Lung (tissue), 12 donors: ENCODE results near the gene MSH2. TPM values are rescaled to one million over a fixed set of nuclear protein-coding genes. Genes with fewer than 3 reads are reported as not detected.
"Not testable (repeated sequence)": the region's sequence is repeated elsewhere in the genome, so short reads cannot be mapped to it uniquely, and the experiment has no call there.

Experiments used
- ATAC-seq: fragments of 200-7000 bp; cut with Tn5 transposase; one replicate; pipeline ENCODE4 v1.9.1; 2020; ENCODE audit warnings: moderate number of reproducible peaks; ENCODE audit not compliant: insufficient read depth, low FRiP score
- DNase-seq, 3 donors: peaks; one replicate each; pipeline ENCODE4 v3.0.0-alpha.2; 2013 to 2017
- H3K27ac ChIP-seq, 2 donors: one replicate each; pipeline ENCODE4 v1.5.1; 2013; ENCODE audit warnings: mild to moderate bottlenecking in 2 of 2, moderate library complexity in 2 of 2, control low read depth in 1 of 2, inconsistent platforms in 1 of 2, low read depth in 1 of 2, low read length in 1 of 2
- H3K27me3 ChIP-seq, 3 donors: one replicate each; pipeline ENCODE4 v1.5.1; 2013; ENCODE audit warnings: low read length in 2 of 3; ENCODE audit not compliant: control insufficient read depth in 3 of 3, insufficient read depth in 3 of 3
- H3K36me3 ChIP-seq, 4 donors: one replicate each; pipeline ENCODE4 v1.5.1; 2013; ENCODE audit warnings: low read length in 4 of 4, mild to moderate bottlenecking in 1 of 4, moderate library complexity in 1 of 4; ENCODE audit not compliant: control insufficient read depth in 4 of 4, insufficient read depth in 4 of 4
- H3K4me1 ChIP-seq, 5 donors: one replicate each; pipeline ENCODE4 v1.5.1; 2013; ENCODE audit warnings: low read length in 5 of 5, mild to moderate bottlenecking in 2 of 5, moderate library complexity in 1 of 5; ENCODE audit not compliant: control insufficient read depth in 5 of 5, insufficient read depth in 5 of 5
- H3K4me3 ChIP-seq: one replicate; pipeline ENCODE4 v1.5.1; 2013; ENCODE audit warnings: mild to moderate bottlenecking, control low read depth, moderate library complexity
- H3K9ac ChIP-seq, 2 donors: one replicate each; pipeline ENCODE4 v1.5.1; 2013; ENCODE audit warnings: low read length in 2 of 2, control low read depth in 1 of 2; ENCODE audit not compliant: insufficient read depth in 1 of 2
- H3K9me3 ChIP-seq, 4 donors: one replicate each; pipeline ENCODE4 v1.5.1; 2013; ENCODE audit warnings: low read length in 3 of 4, mild to moderate bottlenecking in 1 of 4, moderate library complexity in 1 of 4; ENCODE audit not compliant: control insufficient read depth in 4 of 4, insufficient read depth in 3 of 4
- WGBS, 2 donors: extraction: QIAGEN DNeasy Blood & Tissue Kit; methylation state at CpG; one replicate each; pipeline ENCODE4 v1.1.7; 2013; 5-methylcytosine and 5-hydroxymethylcytosine counted together
- polyA plus RNA-seq, 2 donors: library from polyadenylated mRNA; stranded (reverse); fragments of 200-250 nt; gene quantifications; one replicate each; pipeline ENCODE4 v1.2.1, GENCODE V29; 2013
- total RNA-seq, 2 donors: library from RNA; depleted of rRNA in 1 of 2; stranded (reverse); fragments of >200 nt in 1 of 2; gene quantifications; one replicate each; pipeline ENCODE4 v1.2.1, GENCODE V29; 2014 to 2021
- TF ChIP-seq, protein P1 (sequence below): IDR thresholded peaks from 2 replicates; pipeline ENCODE4 v1.5.1; 2012; ENCODE audit warnings: mild to moderate bottlenecking; ENCODE audit errors: control extremely low read depth, extremely low read depth
- donor health status: control.
- donor health status: control.
- donor health status: Bipolar disorder and iron deficiency.
- donor health status: healthy.
- donor health status: DM: yes; HTN: yes; CAD: no.

Gene MSH2
- total and polyA plus RNA-seq, 4 donors, result 6.4 to 44.9 (median 10.5) TPM

DNA sequence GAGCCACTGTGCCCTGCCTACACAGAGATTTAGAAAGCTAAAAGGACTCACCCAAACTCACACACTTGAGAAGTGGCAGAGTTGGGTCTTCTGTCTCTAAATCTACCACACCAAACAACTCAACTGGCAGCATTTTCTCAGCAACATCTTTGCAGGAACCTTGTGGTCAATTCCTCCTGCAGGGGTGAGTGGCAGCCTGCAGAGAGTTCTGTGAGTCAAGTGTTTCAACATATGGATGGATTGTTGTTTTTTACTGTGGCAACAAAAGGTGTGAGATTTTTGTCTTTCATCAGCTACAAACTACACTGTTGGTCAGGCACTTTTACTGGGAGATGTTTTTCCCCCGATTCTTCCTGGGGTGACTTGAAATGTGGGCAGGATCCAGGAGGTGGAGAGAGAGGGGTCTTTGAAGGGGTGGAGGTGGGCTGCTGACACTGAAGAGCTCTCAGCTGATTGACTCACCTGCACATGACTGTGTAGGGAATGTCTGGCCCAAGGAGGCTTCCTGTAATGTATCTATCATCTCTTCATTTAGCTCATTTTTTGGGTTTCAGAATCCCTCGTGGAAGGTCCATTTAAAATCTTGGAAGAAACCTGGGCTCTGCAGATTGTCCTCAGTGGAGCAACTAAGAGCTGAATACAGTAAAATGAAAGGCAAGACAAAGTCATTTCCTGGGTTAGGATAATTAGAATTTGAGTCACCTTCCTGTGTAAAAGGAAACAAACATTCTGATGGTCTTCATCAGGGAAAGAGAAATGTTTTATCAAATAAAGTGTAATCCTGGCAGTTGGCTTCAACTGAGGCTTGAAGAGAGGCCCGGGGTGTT is 98.6 kb downstream of the MSH2 start:
- no peak overlapping the region for H3K9ac ChIP-seq
- no peak overlapping the region for H3K4me3 ChIP-seq
- H3K36me3 ChIP-seq, result no peaks in the 10 kb centered on the region
- DNase-seq, result no peak
- peaks cover 0 to 22% (median 0%) of the 10 kb centered on the region in 4 donors for H3K9me3 ChIP-seq
- H3K27ac ChIP-seq, result no peak overlapping the region
- 60 to 66% methylated on average over 3 of the region's 3 CpGs for WGBS, 2 donors
- H3K4me1 ChIP-seq, result no peaks in the 10 kb centered on the region
- H3K27me3 ChIP-seq, result no peaks in the 10 kb centered on the region
- TF ChIP-seq, protein P1, sequence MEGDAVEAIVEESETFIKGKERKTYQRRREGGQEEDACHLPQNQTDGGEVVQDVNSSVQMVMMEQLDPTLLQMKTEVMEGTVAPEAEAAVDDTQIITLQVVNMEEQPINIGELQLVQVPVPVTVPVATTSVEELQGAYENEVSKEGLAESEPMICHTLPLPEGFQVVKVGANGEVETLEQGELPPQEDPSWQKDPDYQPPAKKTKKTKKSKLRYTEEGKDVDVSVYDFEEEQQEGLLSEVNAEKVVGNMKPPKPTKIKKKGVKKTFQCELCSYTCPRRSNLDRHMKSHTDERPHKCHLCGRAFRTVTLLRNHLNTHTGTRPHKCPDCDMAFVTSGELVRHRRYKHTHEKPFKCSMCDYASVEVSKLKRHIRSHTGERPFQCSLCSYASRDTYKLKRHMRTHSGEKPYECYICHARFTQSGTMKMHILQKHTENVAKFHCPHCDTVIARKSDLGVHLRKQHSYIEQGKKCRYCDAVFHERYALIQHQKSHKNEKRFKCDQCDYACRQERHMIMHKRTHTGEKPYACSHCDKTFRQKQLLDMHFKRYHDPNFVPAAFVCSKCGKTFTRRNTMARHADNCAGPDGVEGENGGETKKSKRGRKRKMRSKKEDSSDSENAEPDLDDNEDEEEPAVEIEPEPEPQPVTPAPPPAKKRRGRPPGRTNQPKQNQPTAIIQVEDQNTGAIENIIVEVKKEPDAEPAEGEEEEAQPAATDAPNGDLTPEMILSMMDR, result no peak
- ATAC-seq, result no peak

DNA sequence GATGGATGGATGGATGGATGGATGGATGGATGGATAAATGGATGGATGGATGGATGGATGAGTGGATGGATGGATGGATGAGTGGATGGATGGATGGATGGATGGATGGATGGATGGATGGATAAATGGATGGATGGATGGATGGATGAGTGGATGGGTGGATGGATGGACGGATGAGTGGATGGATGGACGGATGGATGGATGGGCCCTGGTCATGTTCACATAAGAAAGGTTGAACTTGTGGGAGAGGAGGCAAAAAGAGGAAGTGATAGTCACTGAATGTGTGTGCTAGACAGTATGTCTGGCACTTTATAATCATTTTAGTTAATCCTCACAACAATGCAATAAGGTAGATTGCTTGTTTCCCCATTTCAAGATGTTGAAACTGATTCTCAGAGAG is 99.5 kb downstream of the MSH2 start:
- not testable (repeated sequence) for H3K4me3 ChIP-seq, H3K27me3 ChIP-seq, H3K9ac ChIP-seq, ATAC-seq, H3K4me1 ChIP-seq, H3K27ac ChIP-seq, DNase-seq, H3K36me3 ChIP-seq
- WGBS, 2 donors, result 90 to 92% methylated on average over 2 of the region's 2 CpGs
- peaks cover 0 to 23% (median 0%) of the 10 kb centered on the region in 4 donors for H3K9me3 ChIP-seq

DNA sequence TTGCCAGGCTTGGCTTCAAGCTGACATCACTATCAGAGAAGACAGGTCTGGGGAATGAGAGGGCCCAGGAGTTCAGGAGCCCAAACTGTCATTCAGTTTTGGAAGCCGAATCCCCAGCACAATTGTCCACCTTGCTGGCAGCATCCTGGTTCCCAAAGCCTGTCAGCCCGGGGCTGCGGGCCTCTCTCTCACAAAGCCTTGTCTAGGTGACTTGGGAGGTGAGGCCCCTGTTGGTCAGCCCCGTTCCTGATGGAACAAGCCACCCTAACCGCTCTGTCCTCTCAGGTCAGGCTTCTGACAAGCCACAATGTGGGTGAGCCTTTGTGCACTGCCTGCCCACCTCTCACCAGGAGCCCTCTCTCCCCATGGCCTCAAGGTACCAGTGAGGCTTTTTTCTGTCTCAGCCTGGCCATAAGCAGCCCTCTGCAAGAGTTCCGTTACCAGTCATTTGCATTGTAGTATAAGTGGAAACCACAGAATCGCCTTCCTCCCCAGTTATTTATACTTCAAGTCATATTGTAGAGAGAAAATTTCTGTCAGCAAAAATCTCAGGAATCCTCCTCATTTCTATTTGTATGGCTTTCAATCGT is 100.6 kb downstream of the MSH2 start:
- H3K9me3 ChIP-seq, result peaks cover 0 to 22% (median 0%) of the 10 kb centered on the region in 4 donors
- ATAC-seq (no peak), DNase-seq (no peak)
- no peaks in the 10 kb centered on the region for H3K27me3 ChIP-seq
- WGBS, 2 donors, result 93 to 95% methylated on average over 8 of the region's 8 CpGs
- no peak overlapping the region for H3K9ac ChIP-seq
- H3K4me1 ChIP-seq, result peaks cover 0 to 4% (median 0%) of the 10 kb centered on the region in 5 donors
- no peak overlapping the region for H3K27ac ChIP-seq
- TF ChIP-seq, protein P1, result no peak
- H3K36me3 ChIP-seq, result no peaks in the 10 kb centered on the region
- H3K4me3 ChIP-seq, result no peak overlapping the region

DNA sequence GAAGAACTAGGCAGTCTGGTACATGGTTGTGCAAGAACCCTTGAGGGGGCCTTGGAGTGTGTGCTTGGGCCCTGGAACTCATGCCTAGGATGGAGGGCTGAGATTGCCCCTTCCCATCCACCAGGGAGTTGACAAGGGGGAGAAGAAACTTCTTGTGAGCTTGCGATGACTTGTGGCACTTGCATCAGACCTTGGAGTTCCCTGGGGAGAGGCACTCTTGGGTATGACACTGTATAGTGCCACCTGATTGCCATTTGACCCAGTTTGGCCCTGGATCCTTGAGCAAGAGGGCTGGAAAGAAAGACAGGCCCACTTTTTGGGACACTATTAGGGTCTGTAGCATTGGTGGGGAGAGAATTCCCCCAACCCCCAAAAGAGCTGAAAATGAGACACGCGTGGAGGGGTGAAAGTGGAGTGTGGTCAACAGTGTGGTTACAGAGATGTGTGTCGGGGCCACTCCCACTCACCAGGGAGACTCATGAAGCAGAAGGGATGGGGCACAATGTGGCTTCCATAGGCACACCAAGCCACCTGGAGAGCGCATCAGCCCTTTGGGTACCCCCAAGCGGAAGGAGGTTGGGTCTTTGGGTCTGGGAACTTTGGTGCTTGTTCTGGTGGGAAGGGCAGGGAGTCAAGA is 101.3 kb downstream of the MSH2 start:
- DNase-seq, result no peak
- 95 to 97% methylated on average over 6 of the region's 6 CpGs for WGBS, 2 donors
- peaks cover 0 to 20% (median 0%) of the 10 kb centered on the region in 4 donors for H3K9me3 ChIP-seq
- H3K9ac ChIP-seq, result no peak overlapping the region
- TF ChIP-seq, protein P1, result no peak
- no peak overlapping the region for H3K27ac ChIP-seq
- H3K36me3 ChIP-seq, result no peaks in the 10 kb centered on the region
- no peaks in the 10 kb centered on the region for H3K27me3 ChIP-seq
- peaks cover 0 to 4% (median 0%) of the 10 kb centered on the region in 5 donors for H3K4me1 ChIP-seq
- H3K4me3 ChIP-seq, result no peak overlapping the region
- ATAC-seq, result no peak
